Measurements from ENCODE around the gene CPNE6.

The CPNE6 gene

DNA sequence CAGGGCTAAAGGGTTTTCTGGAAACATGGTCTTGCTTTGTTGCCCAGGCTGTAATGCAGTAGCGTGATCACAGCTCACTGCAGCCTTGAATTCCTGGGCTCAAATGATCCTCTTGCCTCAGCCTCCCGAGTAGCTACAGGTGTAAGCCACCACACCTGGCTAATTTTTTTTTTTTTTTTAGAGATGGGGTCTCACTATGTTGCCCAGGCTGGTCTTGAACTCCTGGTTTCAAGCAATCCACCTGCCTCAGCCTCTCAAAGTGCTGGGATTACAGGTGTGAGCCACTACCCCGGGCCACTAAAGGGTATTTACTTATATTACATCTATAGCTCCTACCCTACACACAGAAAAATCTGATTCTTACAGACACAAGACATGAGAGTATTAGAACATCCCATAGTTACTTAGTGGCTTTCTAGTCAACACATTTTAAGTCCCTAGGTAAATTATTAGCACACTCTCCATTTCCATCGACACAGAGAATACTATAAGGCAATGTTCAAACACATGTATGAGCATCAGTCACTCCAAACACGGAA lies 37.0 kb downstream of the CPNE6 start:
- ChIA-PET POLR2A (interaction anchor here (0.8 to 7.1 kb wide), 9 partner anchors 14 to 80 kb away, joined by 3 to 56 read pairs (median 5); partner anchors contain the start of genes EMC9, IPO4, IRF9 and PCK2), CTCF (interaction anchor here (0.6 to 8.9 kb wide), 32 partner anchors 8 to 476 kb away, joined by 3 to 163 read pairs (median 4); partner anchors contain the start of genes CARMIL3, CHMP4A, EMC9 and IRF9)
- Histone ChIP-seq H3K27ac (ENCODE audit: extremely low read depth, low read depth, low read length) (no peak overlapping the region), H3K4me3 (ENCODE audit: low read depth, low read length) (no peak overlapping the region), H3K36me3 (ENCODE audit: control insufficient read depth in 2 of 2, insufficient read depth in 1 of 2, low read length in 2 of 2) (peaks cover 0 to 7% of the 10 kb centered on the region in 2 experiments; a peak in 2 of 3 replicates), H3K9me3 (ENCODE audit: control insufficient read depth, insufficient read depth, low read depth, low read length) (no peaks in the 10 kb centered on the region), H3K4me1 (ENCODE audit: control insufficient read depth, insufficient read depth, low read length) (no peaks in the 10 kb centered on the region)
- TF ChIP-seq KLF9 (tag by site-specific recombination; IDR thresholded peaks at IDR 0.05; ENCODE audit: low read depth): no peak
- TF ChIP-seq ZNF121 (tag by site-specific recombination; IDR thresholded peaks at IDR 0.05): peak; percentile 93

- Histone ChIP-seq H3K4me3 (ENCODE audit: low read depth, low read length) (no peak overlapping the region), H3K9me3 (ENCODE audit: control insufficient read depth, insufficient read depth, low read depth, low read length) (no peaks in the 10 kb centered on the region), H3K27ac (ENCODE audit: extremely low read depth, low read depth, low read length) (no peak overlapping the region), H3K4me1 (ENCODE audit: control insufficient read depth, insufficient read depth, low read length) (no peaks in the 10 kb centered on the region), H3K36me3 (ENCODE audit: control insufficient read depth in 2 of 2, insufficient read depth in 1 of 2, low read length in 2 of 2) (no peaks in the 10 kb centered on the region)
- TF ChIP-seq ZNF354C (tag by site-specific recombination; IDR thresholded peaks at IDR 0.05; ENCODE audit: borderline replicate concordance, low read depth): no peak
- 0 out of 2 replicates have a peak, but pooled peaks have one; percentile 34 for TF ChIP-seq ATF2 (tag by site-specific recombination; IDR thresholded peaks at IDR 0.05; ENCODE audit: low read depth)
- ChIA-PET POLR2A (interaction anchor here (0.5 to 7.1 kb wide), 7 partner anchors 12 to 399 kb away, joined by 3 to 56 read pairs (median 5); partner anchors contain the start of genes EMC9, PCK2 and PSME1), CTCF (interaction anchor here (0.6 to 8.9 kb wide), 13 partner anchors 9 to 821 kb away, joined by 3 to 163 read pairs (median 5); partner anchors contain the start of genes IRF9 and PCK2)
Observed at GRCh38 chr14:24110060-24110459, 38.7 kb downstream of the CPNE6 start.

DNA sequence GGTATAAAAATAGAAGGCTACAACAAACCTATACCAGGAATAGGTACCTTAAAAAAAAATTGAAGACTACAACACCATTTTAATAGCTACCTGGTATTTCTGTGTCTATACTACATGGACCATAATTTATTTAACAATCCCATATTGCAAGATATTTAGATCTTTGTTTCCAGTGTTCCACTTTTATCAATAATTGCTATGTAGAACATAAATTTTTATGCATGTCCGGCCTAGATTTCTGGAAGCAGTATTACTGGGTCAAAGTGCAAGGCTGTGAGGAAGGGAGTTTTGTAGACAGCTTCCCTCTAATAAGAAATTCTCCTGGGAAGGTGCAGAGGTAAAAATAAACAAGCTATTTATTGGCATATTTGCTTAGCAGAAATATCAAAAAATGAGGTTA lies 39.2 kb downstream of the CPNE6 start:
- ChIA-PET POLR2A (interaction anchor here (0.5 to 7.1 kb wide), 4 partner anchors 13 to 267 kb away, joined by 3 to 56 read pairs (median 6); partner anchors contain the start of gene PCK2), CTCF (interaction anchor here (0.5 to 8.9 kb wide), 8 partner anchors 17 to 296 kb away, joined by 3 to 163 read pairs (median 4); partner anchors contain the start of genes EMC9, IRF9 and PCK2)
- Histone ChIP-seq H3K36me3 (ENCODE audit: control insufficient read depth in 2 of 2, insufficient read depth in 1 of 2, low read length in 2 of 2) (no peaks in the 10 kb centered on the region), H3K9me3 (ENCODE audit: control insufficient read depth, insufficient read depth, low read depth, low read length) (no peaks in the 10 kb centered on the region), H3K4me1 (ENCODE audit: control insufficient read depth, insufficient read depth, low read length) (no peaks in the 10 kb centered on the region), H3K4me3 (ENCODE audit: low read depth, low read length) (no peak overlapping the region), H3K27ac (ENCODE audit: extremely low read depth, low read depth, low read length) (no peak overlapping the region)
- TF ChIP-seq ZNF830 (tag by site-specific recombination; IDR thresholded peaks at IDR 0.05; ENCODE audit: low read depth): no peak
- TF ChIP-seq, protein P1, sequence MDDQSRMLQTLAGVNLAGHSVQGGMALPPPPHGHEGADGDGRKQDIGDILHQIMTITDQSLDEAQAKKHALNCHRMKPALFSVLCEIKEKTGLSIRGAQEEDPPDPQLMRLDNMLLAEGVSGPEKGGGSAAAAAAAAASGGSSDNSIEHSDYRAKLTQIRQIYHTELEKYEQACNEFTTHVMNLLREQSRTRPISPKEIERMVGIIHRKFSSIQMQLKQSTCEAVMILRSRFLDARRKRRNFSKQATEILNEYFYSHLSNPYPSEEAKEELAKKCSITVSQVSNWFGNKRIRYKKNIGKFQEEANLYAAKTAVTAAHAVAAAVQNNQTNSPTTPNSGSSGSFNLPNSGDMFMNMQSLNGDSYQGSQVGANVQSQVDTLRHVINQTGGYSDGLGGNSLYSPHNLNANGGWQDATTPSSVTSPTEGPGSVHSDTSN (CRISPR knock-in tag; IDR thresholded peaks at IDR 0.05): no peak
- TF ChIP-seq, protein P2, sequence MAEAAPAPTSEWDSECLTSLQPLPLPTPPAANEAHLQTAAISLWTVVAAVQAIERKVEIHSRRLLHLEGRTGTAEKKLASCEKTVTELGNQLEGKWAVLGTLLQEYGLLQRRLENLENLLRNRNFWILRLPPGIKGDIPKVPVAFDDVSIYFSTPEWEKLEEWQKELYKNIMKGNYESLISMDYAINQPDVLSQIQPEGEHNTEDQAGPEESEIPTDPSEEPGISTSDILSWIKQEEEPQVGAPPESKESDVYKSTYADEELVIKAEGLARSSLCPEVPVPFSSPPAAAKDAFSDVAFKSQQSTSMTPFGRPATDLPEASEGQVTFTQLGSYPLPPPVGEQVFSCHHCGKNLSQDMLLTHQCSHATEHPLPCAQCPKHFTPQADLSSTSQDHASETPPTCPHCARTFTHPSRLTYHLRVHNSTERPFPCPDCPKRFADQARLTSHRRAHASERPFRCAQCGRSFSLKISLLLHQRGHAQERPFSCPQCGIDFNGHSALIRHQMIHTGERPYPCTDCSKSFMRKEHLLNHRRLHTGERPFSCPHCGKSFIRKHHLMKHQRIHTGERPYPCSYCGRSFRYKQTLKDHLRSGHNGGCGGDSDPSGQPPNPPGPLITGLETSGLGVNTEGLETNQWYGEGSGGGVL (tag by site-specific recombination; IDR thresholded peaks at IDR 0.05): no peak
- TF ChIP-seq ZNF747 (tag by site-specific recombination; IDR thresholded peaks at IDR 0.05): no peak
- no peak for TF ChIP-seq ZNF677 (tag by site-specific recombination; IDR thresholded peaks at IDR 0.05)
- no peak for TF ChIP-seq ZNF707 (tag by site-specific recombination; IDR thresholded peaks at IDR 0.05)
- TF ChIP-seq ZSCAN30 (tag by site-specific recombination; IDR thresholded peaks at IDR 0.05): no peak
- no peak for TF ChIP-seq PRDM10 (tag by site-specific recombination; IDR thresholded peaks at IDR 0.05)
- no peak for TF ChIP-seq TRIM28 (IDR thresholded peaks at IDR 0.05; ENCODE audit: borderline replicate concordance, low read length)
- TF ChIP-seq ZNF362 (tag by site-specific recombination; IDR thresholded peaks at IDR 0.05): no peak
- no peak for TF ChIP-seq ZNF488 (tag by site-specific recombination; IDR thresholded peaks at IDR 0.05)
- no peak for TF ChIP-seq ZFHX2 (tag by site-specific recombination; conservative IDR thresholded peaks at IDR 0.05)
- TF ChIP-seq, protein P3, sequence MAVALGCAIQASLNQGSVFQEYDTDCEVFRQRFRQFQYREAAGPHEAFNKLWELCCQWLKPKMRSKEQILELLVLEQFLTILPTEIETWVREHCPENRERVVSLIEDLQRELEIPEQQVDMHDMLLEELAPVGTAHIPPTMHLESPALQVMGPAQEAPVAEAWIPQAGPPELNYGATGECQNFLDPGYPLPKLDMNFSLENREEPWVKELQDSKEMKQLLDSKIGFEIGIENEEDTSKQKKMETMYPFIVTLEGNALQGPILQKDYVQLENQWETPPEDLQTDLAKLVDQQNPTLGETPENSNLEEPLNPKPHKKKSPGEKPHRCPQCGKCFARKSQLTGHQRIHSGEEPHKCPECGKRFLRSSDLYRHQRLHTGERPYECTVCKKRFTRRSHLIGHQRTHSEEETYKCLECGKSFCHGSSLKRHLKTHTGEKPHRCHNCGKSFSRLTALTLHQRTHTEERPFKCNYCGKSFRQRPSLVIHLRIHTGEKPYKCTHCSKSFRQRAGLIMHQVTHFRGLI (tag by site-specific recombination; IDR thresholded peaks at IDR 0.05): no peak

All from HEK293 (cell line).